CD4-positive, alpha-beta T cell treated with Interleukin-2 at 100 ng/mL for 4 hours (primary cell): ENCODE data around the gene RABGAP1L.
"Not testable (repeated sequence)": the region's sequence is repeated elsewhere in the genome, so short reads cannot be mapped to it uniquely, and the experiment has no call there.

Experiments used
- DNase-seq: peaks from one replicate; pipeline ENCODE4 v3.0.0-alpha.2; 2020; ENCODE audit warnings: low spot score

RABGAP1L gene

DNA sequence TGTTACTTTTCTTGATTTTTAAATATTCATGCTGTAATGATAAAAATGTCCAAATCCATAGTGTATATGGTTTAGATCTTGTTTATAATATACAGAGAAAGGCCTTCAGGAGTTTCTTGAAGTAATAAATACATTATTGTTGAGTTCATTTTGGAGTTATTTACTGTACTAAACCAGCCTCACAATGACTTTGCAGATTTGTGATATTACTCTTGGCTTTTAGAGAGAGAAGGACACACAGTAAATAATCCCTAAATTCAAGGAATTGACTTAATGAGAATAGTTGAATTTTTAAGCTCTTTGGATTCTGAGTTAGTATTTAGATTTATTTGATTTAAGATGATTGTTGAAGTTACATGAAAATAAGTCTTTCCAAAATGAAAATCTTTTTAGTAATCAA lies 38.9 kb downstream of the RABGAP1L start:
- no peak for DNase-seq

DNA sequence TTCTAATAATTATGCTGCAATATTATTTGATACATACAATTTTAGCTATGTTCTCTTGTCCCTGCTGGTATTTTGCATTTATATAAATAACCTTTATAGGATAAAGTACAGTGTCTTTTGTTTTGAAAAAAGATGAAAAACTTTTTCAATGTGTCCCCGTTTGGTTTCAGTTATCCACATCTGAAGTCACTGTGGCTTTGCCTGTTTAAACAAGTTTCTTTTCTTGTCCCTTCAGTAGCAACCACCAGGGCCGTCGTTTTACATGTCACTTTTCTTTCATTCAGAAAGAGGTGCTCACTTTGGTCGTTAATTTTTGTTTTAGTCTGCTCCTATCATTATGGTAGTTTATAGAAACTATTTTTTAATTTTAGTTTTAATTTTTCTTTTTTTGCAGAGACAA lies 41.4 kb downstream of the RABGAP1L start:
- DNase-seq, result no peak

DNA sequence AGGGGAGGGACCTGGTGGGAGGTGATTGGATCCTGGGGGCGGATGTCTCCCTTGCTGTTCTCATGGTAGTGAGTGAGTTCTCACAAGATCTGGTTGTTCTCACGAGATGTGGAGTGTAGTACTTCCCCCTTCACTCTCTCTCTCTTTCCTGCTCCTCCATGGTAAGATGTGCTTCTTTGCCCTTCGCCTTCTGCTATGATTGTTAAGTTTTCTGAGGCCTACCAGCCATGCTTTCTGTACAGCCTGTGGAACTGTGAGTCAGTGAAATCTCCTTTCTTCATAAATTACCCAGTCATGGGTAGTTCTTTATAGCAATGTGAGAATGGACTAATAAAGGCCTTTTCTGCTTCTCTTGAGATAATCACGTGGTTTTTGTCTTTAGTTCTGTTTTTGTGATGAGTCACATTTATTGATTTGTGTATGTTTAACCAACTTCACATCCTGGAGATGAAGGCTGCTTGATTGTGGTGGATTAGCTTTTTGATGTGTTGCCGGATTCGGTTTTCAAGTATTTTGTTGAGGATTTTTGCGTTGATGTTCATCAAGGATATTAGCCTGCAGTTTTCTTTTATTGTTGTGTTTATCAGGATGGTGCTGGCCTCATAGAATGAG lies 45.5 kb downstream of the RABGAP1L start:
- DNase-seq, result peak; percentile 60

GRCh38 chr1:174206148-174206836 lies 47.0 kb downstream of the RABGAP1L start:
- peak; percentile 39 for DNase-seq

DNA sequence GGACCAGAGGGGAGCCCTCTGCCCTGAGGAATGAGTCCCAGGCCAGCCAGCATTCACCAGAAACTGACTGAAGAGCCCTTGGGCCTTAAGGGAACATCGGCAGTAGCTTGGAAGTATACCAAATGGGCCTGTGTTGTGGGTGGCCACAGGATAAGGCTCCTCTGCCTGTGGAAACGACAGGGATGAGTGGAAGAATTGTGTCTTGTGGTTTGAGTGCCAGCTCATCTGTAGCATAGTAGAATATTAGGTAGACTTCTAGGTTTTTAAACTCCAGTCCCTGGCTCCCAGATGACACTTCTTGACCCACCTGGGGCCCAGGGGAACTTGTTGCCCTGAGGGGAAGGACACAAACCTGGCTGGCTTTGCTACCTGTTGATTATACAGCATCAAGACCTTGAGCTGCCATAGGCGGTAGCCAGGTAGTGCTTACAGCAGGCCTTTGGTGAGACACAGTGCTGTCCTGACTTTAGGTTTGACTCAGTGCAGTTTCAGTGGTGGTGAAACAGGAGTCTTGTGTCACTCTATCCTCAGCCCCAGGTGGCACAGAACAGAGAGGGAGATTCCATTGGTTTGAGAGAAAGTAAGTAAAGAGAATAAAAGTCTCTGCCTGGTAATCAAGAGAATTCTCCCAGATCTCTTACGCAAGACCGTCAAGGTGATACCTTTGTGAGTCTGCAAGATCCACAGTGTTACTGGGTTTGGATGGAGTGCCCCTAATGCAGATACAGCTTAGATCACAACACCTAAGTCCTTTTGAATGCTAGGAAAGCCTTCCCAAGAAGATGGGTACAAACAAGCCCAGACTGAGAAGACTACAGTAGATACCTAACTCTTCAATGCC lies 50.2 kb downstream of the RABGAP1L start:
- no peak for DNase-seq

- no peak for DNase-seq
Measured at GRCh38 chr1:174211486-174211885, 52.2 kb downstream of the RABGAP1L start.

DNA sequence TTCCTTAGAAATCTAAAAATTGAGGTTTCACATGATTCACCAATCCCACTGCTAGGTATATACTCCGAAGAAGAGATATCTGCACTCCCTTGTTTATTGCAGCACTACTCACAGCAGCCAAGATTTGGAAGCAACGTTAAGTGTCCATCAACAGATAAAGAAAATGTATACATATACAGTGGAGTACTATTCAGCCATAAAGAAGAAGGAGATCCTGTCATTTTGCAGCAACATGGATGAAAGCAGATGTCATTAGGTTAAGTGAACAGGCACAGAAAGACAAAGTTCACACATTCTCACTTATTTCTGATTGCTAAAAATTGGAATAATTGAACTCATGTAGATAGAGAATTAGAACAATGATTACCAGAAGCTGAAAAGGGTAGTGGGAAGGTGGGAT lies 56.4 kb downstream of the RABGAP1L start:
- no peak for DNase-seq

DNA sequence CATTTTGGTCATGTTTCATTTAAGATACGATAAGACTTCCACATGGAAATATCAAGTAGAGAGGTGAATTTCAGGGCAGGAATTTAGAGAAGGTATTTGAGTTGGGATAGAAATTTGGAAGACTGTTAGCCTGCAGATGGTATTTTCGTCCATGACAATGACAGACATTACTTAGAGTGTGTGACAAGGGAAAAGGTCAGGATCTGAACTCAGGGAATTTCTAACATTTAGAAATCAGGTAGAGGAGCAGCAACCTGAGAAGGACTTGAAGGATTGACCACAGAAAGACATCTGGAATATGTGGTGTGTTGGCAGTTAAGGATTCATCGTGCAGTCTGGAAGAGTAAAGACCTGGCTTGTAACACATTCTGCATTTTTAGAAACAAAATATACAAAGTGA lies 57.9 kb downstream of the RABGAP1L start:
- no peak for DNase-seq

DNA sequence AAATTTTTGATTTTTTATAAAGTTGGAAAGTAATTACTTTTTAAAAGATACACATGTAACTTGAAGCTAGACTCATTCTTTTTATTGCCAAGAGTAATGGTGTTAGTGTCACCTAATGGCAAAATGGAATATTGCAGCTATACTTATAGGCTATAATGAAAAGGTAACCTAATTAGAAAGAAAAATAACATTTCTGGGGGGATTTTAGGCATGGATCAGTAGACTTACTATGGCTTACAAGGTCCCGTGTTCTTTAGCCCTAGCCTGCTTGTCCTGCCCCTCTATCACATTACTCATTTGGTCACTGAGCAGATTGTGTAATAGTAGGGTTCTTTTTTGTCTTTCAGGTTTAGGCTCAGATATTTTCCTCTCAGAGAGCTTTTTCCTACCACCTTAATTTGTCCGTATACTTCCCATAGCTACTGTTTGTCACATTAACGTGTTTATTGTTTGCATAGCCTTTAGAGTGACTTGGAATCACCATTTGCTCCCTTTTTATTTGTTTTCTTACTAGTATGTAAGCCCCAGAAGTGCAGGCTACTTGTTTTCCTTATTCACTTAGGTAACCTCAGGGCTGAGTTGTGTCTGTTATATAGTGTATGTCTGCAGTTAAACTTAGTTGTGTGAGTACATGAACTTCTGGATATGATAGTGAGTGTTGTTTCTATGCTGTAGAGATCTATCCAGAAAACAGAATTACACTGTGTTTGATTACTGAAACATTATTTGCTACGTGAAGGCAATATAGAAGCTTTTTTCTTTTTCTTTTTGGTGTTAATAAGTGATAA lies 58.7 kb downstream of the RABGAP1L start:
- DNase-seq, result peak; percentile 62

DNA sequence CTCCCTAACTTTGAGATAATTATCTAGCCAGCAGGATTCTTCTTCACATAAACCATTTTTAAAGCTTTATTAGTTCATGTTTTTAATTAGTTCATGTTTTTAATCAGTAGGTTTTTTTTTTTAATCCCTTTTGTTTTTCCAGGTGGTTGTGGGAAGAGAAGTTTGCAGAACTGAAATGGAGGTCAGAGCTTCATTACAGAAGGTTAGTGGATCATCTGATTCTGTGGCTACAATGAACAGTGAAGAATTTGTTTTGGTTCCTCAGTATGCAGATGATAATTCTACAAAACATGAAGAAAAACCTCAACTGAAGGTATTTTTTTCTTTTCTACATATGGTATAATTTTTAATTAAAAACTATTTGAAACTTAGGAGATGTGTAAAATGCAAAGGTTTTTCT lies 59.7 kb downstream of the RABGAP1L start:
- DNase-seq, result no peak

GRCh38 chr1:174219606-174220370 lies 60.5 kb downstream of the RABGAP1L start:
- DNase-seq, result no peak

GRCh38 chr1:174221681-174222080 lies 62.4 kb downstream of the RABGAP1L start:
- no peak for DNase-seq

- DNase-seq, result no peak
Measured at GRCh38 chr1:174222166-174222949, 63.0 kb downstream of the RABGAP1L start.

DNA sequence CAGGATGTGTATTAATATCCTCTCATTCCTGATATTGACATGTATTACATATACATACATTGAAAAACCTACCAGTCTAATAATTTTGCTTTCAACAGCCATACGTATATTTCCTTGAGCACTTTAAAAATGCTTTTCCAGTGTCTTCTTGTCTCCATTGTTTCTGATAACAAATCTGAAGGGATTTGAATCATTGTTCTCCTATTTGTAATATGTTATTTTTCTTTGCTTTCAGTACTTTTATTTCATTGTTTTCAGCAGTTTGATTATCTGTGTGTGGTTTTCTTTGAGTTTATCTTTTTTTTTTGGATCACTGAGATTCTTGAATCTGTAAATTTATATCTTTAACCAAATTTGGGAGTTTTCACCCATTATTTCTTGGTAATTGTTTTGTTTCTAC lies 65.3 kb downstream of the RABGAP1L start:
- DNase-seq, result no peak

DNA sequence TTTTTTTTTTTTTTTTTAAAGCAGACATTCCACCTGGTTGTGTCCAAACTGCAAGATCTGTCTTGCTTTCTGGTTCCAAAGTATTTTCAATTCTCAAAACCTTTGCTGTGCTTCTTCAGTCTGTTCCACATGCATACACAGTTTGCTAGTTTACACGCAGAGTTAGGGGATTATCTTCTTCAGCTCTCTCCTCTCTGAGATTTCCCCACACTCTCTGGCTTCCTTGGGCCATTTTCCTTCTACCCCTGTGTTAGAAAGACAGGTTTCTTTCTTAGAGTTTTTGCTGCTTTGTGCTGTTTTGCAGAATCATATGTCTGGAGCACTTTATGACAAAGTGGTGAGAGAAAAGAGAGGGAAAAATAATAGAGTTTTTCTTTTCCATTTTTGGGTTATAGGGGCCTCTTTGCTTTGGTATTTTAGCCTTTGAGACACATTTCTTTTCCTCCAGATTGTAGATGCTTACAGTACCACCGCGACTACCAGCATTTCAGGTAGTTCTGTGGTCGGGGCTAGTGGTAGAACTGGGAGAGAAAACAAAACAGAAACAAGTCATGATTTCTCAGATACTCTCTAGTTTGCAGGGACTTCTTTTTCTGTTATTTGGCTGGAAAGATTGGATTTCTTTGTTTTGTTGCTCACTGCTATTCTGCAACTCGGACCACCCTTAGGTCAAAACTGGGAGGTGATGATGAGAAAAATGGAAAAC lies 66.3 kb downstream of the RABGAP1L start:
- no peak for DNase-seq

DNA sequence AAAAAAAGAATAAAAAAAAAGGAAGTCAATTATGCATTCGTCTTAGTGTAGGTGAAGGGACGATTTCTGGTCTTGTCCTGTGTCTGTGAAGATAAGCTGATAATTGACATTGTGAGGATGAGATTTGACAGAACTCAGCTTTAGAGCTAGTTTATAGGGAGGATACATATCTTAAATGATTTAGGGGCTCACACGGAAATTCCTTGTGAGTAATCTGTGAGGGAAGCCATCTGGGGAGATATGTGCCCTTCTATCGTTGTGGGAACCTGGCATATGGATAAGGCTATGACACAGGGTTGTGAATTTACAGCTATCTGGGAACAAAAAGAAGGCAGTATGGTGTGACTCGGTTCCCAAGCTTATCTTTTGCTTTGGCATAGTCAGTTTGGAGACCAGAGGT lies 71.1 kb downstream of the RABGAP1L start:
- DNase-seq, result no peak

GRCh38 chr1:174232761-174233160 lies 73.4 kb downstream of the RABGAP1L start:
- DNase-seq, result no peak

- DNase-seq, result not testable (repeated sequence)
Measured at GRCh38 chr1:174238845-174239501, 79.7 kb downstream of the RABGAP1L start.

DNA sequence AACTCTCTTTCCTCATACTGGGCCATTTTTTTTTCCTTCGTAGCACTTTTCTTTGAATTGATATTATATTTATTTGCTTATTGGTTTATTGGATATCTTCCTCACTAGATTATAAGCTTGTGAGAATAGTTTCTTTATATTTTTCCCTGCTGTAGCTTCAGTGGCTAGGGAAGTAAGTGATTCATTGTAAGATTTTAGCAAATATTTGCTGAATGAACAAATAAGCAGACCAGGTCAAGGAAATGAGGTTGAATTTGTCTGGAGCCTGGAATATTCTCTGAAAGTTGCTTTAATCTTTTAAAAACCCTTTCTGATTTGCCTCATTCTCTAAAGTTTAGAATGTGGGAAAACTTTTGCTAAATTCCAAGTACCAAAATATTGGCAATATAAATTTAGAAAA lies 80.2 kb downstream of the RABGAP1L start:
- DNase-seq, result no peak

DNA sequence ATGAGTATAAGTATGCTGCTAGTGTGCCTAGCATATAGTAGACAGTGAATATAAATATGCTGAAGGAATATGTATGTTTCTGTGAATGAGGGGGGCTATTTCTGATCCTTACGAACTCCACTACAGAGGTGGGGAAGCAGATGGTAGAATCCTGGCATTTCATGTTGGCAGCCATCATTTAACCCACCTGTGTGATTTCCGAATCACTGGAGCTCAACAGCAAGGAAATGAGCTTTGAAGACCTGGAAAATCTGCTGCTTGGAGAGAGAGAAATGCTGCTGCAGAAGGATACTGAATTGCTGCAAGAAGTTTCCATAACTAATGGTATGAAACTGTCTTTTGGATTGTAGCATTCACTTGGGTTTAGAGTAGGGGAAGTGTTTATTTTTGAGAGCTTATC lies 83.5 kb downstream of the RABGAP1L start:
- DNase-seq, result no peak
